HG02798 (cell line): ENCODE measurements around the gene TRA2A.
"Not testable (repeated sequence)": the region's sequence is repeated elsewhere in the genome, so short reads cannot be mapped to it uniquely, and the experiment has no call there.

Source experiments
- ATAC-seq: cut with Tn5 transposase; IDR thresholded peaks from one replicate; pipeline ENCODE4 v1.9.1; 2021; ENCODE audit warnings: mild to moderate bottlenecking; ENCODE audit not compliant: unreplicated experiment, poor library complexity

TRA2A gene

GRCh38 chr7:23513746-23514145 is 18.0 kb downstream of the TRA2A start:
- not testable (repeated sequence) for ATAC-seq

- no peak for ATAC-seq
Measured at GRCh38 chr7:23494009-23494408, 37.8 kb downstream of the TRA2A start.

GRCh38 chr7:23491502-23491901 is 40.3 kb downstream of the TRA2A start:
- ATAC-seq = no peak

GRCh38 chr7:23490357-23491135 is 41.2 kb downstream of the TRA2A start:
- ATAC-seq = peak; percentile 65

DNA sequence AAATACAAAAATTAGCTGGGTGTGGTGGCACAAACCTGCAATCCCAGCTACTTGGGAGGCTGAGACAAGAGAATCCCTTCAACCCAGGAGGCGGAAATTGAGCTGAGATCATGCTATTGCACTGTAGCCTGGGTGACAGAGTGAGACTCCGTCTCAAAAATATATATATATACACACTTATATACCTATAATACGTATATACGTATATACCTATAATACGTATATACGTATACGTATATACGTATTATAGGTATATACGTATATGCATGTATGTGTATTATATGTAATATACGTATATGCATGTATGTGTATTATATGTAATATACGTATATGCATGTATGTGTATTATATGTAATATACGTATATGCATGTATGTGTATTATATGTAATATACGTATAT is 43.1 kb downstream of the TRA2A start:
- ATAC-seq = not testable (repeated sequence)

- ATAC-seq = no peak
Measured at GRCh38 chr7:23487670-23488069, 44.1 kb downstream of the TRA2A start.

- ATAC-seq = no peak
Measured at GRCh38 chr7:23486002-23486773, 45.6 kb downstream of the TRA2A start.

GRCh38 chr7:23482686-23483085 is 49.1 kb downstream of the TRA2A start:
- ATAC-seq = no peak

GRCh38 chr7:23477962-23478866 is 53.6 kb downstream of the TRA2A start:
- ATAC-seq = no peak

DNA sequence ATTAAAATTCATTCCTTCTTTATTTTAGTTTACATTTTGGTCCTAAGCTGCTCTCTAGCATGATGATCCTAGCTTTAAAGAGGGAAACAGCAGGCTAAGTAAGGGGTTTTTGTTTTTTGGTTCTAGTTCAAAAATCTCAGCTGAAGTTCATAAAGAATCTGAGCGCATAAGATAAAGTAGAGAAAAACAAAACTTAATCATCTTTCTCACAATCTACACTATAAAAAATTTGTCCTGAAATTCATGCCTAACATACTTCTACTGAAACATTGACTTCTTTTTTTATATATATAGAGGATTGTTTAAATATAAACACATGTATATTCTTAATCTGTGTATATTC is 54.7 kb downstream of the TRA2A start:
- no peak for ATAC-seq

GRCh38 chr7:23476286-23477156 is 55.3 kb downstream of the TRA2A start:
- ATAC-seq = no peak

DNA sequence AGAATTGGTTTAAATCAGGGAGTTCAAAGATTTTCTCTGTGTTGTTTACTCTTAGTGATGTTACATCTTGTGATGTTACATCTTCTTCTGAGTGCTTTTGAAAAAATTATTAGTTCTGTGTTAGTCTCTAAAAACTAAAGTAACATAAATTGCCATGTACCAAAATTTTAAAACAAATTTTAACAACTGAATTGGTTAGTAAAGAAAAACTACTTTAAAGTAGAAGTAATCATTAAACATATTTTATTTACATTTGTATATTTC is 56.3 kb downstream of the TRA2A start:
- no peak for ATAC-seq

DNA sequence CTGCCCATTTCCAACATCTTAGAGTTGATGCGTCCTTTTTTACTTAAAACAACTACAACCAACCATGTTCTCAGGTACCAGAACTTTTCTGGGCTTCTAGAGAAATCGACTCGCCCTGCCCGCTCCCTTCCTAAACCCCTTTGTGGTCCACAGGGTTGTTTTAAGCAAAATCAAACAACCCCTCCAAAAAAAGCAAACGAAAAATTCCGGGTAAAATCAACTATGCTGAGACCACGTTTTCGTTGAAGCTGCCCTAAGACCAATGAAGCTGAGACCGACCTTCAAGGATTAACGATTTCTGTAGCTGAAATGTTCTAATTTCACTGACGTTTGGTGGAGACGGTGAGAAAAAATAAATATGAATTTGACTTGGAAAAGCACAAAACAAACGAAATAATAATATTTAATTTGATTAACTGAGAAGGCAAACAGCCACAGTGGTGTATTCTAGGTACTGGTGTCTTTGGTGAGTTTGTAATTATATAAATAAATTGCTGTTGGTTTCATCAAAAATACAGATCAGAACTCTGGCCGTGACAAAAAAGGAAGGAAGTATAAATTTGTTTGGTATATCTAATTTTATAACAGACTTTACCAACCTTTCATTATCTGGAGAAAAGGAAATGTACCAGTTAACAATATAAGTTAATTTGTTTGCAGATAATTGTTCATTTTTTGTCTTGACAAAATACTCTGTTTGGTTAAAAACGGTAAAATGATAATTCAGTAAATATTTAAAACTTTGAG is 56.8 kb downstream of the TRA2A start:
- no peak for ATAC-seq

DNA sequence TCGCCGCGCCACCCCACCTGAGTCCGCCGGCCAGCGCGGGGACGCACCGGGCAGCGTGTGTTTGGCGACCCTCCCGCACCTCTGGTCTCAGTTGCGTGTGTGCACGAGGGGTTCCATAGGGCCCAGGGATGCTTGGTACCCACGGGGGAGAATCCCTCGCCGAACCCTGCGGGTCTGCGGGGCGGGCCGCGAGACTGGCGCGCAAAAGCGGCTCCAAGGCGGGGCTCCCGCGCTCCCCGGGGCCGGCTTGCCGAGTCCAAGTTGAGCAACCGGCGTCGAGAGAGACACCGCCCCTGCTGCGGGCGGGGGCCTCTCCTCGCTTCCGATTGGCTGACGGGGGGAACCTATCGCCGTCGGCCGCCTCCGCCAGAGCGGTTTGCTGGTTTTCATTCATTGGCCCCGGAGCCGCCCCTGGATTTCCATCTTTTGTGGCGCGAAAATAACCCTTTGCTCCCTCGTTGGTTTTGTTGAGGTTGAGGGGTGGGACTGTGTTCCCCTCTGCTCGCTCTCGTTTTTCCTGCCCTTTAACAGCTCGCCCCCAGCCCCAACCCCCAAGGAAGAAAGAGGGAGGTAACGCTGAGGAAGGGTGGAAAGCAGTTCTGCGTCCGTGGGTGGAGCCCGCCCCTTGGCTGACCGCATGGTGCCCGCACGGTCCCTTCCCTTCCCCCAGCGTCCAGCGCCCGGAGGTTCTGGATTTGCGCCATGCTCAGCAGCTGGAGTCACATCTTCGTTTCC is 57.5 kb downstream of the TRA2A start:
- peak; percentile 77 for ATAC-seq

DNA sequence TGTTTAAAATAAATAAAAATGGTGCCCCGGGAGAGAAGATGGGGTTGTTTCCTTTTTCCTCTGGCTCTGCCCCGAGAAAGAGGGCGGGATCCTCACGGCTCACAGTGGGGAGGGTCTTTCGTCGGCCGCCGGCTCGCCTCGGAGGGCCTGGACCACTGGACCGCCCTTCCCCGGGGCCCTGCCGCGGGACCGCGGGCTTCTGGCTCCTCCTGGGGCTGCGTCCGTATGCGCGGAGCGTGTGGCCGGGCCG is 58.0 kb downstream of the TRA2A start:
- ATAC-seq = peak; percentile 24

- ATAC-seq = no peak
Measured at GRCh38 chr7:23472956-23473843, 58.6 kb downstream of the TRA2A start.

DNA sequence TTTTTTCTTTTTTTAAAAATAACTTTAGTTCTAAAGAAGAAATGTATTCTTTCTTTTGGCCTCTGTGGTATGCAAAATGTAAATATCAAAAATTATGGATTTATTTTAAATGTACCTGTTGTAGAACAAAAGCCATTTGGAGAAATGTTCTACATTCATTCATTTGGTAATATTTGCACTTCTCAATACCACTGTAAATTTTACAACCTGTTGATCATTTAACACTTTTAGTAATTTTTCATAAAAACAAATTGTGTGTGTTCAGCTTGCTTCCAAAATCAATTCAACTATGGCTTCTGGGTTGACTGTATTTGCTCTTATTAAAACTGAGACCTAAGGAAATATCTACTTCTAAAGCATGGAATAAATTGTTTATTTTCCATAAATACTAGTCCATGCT is 59.2 kb downstream of the TRA2A start:
- ATAC-seq = no peak

DNA sequence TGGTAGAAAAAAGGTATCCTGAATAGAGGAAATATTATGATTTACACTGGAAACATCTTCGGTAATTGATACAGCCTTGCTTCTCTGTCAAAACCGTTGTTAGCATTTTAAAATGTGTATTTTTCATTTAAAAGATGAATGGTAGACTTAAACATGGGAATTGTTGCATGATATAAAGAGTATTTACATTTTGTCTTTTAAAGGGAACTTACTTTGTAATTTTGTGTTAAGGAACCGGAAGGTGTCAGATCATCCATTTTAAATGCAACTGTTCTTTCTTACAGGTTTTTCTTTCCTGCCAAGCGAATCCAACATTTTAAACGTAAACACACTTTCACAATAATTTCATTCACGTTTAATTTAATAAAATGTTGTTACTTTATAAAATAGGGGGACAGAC is 59.7 kb downstream of the TRA2A start:
- ATAC-seq = no peak
